Measurements from ENCODE around the gene TMEM233. TPM values are rescaled to one million over a fixed set of nuclear protein-coding genes. Genes with fewer than 3 reads are reported as not detected.

The TMEM233 gene
- polyA plus RNA-seq, 1 of the 3 experiments (the other 2 are of a cell fraction), result 2.6 TPM

DNA sequence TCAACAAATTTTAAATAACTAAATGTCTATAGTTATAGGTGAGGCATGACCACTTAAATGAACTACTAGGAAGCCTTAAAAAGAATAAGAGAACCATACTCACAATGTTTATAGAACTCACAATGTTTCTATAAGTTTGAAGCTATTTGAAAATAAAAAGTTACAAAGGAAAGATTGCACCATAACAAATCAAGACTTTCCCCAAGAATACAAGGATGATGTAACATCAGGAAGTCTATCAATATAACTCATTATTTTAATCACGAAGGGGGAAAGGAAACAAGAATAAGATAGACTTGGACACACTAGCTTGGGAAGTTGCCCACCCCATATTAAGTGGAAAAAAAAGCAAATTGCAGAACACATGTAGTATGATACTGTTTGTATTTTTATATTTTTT lies 26.9 kb downstream of the TMEM233 start:
- no peak for TF ChIP-seq GABPA (IDR thresholded peaks at IDR 0.05; ENCODE audit: low read depth)
- TF ChIP-seq, protein P1, sequence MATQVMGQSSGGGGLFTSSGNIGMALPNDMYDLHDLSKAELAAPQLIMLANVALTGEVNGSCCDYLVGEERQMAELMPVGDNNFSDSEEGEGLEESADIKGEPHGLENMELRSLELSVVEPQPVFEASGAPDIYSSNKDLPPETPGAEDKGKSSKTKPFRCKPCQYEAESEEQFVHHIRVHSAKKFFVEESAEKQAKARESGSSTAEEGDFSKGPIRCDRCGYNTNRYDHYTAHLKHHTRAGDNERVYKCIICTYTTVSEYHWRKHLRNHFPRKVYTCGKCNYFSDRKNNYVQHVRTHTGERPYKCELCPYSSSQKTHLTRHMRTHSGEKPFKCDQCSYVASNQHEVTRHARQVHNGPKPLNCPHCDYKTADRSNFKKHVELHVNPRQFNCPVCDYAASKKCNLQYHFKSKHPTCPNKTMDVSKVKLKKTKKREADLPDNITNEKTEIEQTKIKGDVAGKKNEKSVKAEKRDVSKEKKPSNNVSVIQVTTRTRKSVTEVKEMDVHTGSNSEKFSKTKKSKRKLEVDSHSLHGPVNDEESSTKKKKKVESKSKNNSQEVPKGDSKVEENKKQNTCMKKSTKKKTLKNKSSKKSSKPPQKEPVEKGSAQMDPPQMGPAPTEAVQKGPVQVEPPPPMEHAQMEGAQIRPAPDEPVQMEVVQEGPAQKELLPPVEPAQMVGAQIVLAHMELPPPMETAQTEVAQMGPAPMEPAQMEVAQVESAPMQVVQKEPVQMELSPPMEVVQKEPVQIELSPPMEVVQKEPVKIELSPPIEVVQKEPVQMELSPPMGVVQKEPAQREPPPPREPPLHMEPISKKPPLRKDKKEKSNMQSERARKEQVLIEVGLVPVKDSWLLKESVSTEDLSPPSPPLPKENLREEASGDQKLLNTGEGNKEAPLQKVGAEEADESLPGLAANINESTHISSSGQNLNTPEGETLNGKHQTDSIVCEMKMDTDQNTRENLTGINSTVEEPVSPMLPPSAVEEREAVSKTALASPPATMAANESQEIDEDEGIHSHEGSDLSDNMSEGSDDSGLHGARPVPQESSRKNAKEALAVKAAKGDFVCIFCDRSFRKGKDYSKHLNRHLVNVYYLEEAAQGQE (IDR thresholded peaks at IDR 0.05; ENCODE audit: low read depth, low read length), result no peak
- no peak for TF ChIP-seq TCF12 (IDR thresholded peaks at IDR 0.05)
- TF ChIP-seq, protein P2, sequence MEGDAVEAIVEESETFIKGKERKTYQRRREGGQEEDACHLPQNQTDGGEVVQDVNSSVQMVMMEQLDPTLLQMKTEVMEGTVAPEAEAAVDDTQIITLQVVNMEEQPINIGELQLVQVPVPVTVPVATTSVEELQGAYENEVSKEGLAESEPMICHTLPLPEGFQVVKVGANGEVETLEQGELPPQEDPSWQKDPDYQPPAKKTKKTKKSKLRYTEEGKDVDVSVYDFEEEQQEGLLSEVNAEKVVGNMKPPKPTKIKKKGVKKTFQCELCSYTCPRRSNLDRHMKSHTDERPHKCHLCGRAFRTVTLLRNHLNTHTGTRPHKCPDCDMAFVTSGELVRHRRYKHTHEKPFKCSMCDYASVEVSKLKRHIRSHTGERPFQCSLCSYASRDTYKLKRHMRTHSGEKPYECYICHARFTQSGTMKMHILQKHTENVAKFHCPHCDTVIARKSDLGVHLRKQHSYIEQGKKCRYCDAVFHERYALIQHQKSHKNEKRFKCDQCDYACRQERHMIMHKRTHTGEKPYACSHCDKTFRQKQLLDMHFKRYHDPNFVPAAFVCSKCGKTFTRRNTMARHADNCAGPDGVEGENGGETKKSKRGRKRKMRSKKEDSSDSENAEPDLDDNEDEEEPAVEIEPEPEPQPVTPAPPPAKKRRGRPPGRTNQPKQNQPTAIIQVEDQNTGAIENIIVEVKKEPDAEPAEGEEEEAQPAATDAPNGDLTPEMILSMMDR (IDR thresholded peaks at IDR 0.05), result no peak
- TF ChIP-seq RFX5 (IDR thresholded peaks at IDR 0.05; ENCODE audit: low read length), result no peak
- no peak for TF ChIP-seq RCOR1 (IDR thresholded peaks at IDR 0.05; ENCODE audit: low read length)
- TF ChIP-seq, protein P3, sequence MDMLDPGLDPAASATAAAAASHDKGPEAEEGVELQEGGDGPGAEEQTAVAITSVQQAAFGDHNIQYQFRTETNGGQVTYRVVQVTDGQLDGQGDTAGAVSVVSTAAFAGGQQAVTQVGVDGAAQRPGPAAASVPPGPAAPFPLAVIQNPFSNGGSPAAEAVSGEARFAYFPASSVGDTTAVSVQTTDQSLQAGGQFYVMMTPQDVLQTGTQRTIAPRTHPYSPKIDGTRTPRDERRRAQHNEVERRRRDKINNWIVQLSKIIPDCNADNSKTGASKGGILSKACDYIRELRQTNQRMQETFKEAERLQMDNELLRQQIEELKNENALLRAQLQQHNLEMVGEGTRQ (IDR thresholded peaks at IDR 0.05; ENCODE audit: borderline replicate concordance, low read depth, low read length), result no peak
- no peak for TF ChIP-seq EZH2phosphoT487 (IDR thresholded peaks at IDR 0.05; ENCODE audit: borderline replicate concordance, low read depth)
- TF ChIP-seq TEAD4 (IDR thresholded peaks at IDR 0.05; ENCODE audit: borderline replicate concordance, insufficient read depth), result no peak
- TF ChIP-seq SMC3 (IDR thresholded peaks at IDR 0.05; ENCODE audit: low read depth, low read length), result no peak
- no peak for TF ChIP-seq CHD2 (IDR thresholded peaks at IDR 0.05; ENCODE audit: low read length, partially characterized antibody)
- no peak for TF ChIP-seq SIN3A (IDR thresholded peaks at IDR 0.05; ENCODE audit: borderline replicate concordance, low read depth, low read length)
- TF ChIP-seq, protein P4, sequence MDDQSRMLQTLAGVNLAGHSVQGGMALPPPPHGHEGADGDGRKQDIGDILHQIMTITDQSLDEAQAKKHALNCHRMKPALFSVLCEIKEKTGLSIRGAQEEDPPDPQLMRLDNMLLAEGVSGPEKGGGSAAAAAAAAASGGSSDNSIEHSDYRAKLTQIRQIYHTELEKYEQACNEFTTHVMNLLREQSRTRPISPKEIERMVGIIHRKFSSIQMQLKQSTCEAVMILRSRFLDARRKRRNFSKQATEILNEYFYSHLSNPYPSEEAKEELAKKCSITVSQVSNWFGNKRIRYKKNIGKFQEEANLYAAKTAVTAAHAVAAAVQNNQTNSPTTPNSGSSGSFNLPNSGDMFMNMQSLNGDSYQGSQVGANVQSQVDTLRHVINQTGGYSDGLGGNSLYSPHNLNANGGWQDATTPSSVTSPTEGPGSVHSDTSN (IDR thresholded peaks at IDR 0.05), result no peak
- TF ChIP-seq, protein P5, sequence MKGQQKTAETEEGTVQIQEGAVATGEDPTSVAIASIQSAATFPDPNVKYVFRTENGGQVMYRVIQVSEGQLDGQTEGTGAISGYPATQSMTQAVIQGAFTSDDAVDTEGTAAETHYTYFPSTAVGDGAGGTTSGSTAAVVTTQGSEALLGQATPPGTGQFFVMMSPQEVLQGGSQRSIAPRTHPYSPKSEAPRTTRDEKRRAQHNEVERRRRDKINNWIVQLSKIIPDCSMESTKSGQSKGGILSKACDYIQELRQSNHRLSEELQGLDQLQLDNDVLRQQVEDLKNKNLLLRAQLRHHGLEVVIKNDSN (IDR thresholded peaks at IDR 0.05; ENCODE audit: borderline replicate concordance, low read depth), result no peak
- no peak for TF ChIP-seq POLR2AphosphoS5 (IDR thresholded peaks at IDR 0.05; ENCODE audit: low read depth, low read length)
- TF ChIP-seq, protein P6, sequence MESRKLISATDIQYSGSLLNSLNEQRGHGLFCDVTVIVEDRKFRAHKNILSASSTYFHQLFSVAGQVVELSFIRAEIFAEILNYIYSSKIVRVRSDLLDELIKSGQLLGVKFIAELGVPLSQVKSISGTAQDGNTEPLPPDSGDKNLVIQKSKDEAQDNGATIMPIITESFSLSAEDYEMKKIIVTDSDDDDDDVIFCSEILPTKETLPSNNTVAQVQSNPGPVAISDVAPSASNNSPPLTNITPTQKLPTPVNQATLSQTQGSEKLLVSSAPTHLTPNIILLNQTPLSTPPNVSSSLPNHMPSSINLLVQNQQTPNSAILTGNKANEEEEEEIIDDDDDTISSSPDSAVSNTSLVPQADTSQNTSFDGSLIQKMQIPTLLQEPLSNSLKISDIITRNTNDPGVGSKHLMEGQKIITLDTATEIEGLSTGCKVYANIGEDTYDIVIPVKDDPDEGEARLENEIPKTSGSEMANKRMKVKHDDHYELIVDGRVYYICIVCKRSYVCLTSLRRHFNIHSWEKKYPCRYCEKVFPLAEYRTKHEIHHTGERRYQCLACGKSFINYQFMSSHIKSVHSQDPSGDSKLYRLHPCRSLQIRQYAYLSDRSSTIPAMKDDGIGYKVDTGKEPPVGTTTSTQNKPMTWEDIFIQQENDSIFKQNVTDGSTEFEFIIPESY (IDR thresholded peaks at IDR 0.05; ENCODE audit: borderline replicate concordance, low read depth), result no peak
- TF ChIP-seq MXI1 (IDR thresholded peaks at IDR 0.05; ENCODE audit: low read depth, low read length), result no peak
- TF ChIP-seq RAD21 (IDR thresholded peaks at IDR 0.05; ENCODE audit: low read length), result no peak
- ChIA-PET POLR2A (no interaction called here), CTCF (interaction anchor here (0.9 to 1.0 kb wide), 2 partner anchors 8 to 29 kb away, joined by 3 to 4 read pairs; no protein-coding TSS in a partner anchor)
- WGBS (ENCODE audit: low lambda C conversion rate), result 43% methylated on average over 1 of the region's 1 CpG
- Histone ChIP-seq H3K4me3 (ENCODE audit: low read depth in 2 of 2, low read length in 1 of 2) (no peak overlapping the region), H3K9me3 (no peaks in the 10 kb centered on the region), H3K27me3 (ENCODE audit: insufficient read depth) (no peaks in the 10 kb centered on the region), H3K79me2 (ENCODE audit: insufficient read depth) (no peaks in the 10 kb centered on the region), H4K20me1 (ENCODE audit: insufficient read depth) (no peaks in the 10 kb centered on the region), H3K4me1 (ENCODE audit: control insufficient read depth in 1 of 2, insufficient read depth in 2 of 2, low read depth in 1 of 2, low read length in 1 of 2) (peaks cover 0 to 29% of the 10 kb centered on the region in 2 experiments; a peak in 1 of 4 replicates), H3K9me2 (no peaks in the 10 kb centered on the region), H3K4me2 (no peak overlapping the region), H3K9ac (no peak overlapping the region), H3K36me3 (replicated peaks in 1 of 2; ENCODE audit: control insufficient read depth in 1 of 2, insufficient read depth in 2 of 2, low read length in 1 of 2) (no peaks in the 10 kb centered on the region), H3K27ac (ENCODE audit: low read depth in 2 of 2, low read length in 1 of 2) (no peak overlapping the region), H3F3A (replicated peaks; ENCODE audit: insufficient read depth) (peaks cover 7% of the 10 kb centered on the region), H2AFZ (ENCODE audit: low read depth) (no peak overlapping the region)
- no peak for DNase-seq
